ENCODE measurements around the gene PHACTR4.
"Not testable (repeated sequence)": the region's sequence is repeated elsewhere in the genome, so short reads cannot be mapped to it uniquely, and the experiment has no call there.

Gene PHACTR4

GRCh38 chr1:28530456-28530855, 160.9 kb downstream of the PHACTR4 start:
- no peak for DNase-seq

DNA sequence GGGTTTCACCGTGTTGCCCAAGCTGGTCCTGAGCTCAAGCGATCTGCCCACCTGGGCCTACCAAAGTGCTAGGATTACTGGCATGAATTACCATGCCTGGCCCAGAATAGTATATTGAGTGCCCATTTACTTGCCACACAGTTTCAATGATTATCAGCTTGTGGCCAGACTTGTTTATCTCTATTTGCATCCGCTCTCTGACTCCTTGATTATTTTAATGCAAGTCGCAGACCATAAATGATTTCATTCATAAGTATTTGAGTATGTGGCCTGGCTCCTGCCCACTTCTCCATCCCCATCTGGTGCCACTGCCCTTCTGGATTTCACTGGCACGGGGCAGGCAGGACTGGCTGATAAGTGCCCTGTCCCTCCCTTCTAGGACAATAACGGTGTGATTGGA, 165.1 kb downstream of the PHACTR4 start:
- DNase-seq: no peak

DNA sequence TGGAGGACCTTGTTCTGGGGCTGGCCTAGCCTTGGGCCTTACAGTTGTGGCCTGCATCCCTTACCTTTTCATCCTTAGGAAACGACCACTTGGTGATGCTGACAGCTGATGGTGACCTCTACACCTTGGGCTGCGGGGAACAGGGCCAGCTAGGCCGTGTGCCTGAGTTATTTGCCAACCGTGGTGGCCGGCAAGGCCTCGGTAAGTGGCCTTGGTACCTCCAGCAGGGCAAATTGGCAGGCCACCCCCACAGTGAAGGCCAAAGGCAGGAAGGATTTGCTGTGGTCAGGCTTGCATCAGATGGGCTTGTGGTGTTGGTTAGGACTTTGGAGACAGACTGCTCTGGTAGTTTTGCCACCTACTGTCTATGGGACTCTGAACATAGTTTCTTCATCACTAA, 165.6 kb downstream of the PHACTR4 start:
- no peak for DNase-seq

DNA sequence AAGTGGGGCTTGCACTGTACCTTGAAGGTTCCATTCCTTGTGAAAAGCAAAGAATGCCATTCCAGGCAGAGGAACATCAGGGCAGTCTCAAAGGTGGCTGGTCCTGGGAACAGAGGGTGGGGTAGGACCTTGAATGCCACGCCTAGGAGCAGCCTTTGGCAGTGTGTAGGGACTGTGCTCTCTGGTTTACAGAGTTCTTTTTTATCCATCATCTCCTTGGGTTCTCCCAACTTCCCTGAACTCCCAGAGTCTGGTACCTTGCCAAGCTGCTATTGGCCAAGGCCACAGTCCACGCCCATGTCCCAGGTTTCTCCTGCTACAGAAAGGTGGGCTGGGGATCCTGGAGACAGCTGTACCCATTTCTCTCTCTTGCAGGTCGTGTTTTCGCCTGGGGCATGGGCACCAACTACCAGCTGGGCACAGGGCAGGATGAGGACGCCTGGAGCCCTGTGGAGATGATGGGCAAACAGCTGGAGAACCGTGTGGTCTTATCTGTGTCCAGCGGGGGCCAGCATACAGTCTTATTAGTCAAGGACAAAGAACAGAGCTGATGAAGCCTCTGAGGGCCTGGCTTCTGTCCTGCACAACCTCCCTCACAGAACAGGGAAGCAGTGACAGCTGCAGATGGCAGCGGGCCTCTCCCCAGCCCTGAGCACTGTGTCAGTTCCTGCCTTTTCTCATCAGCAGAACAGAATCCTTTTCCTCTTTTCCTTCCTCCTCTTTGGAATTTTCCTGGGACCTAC, 168.1 kb downstream of the PHACTR4 start:
- no peak for DNase-seq

GRCh38 chr1:28538286-28538685, 168.7 kb downstream of the PHACTR4 start:
- no peak for DNase-seq

GRCh38 chr1:28540651-28541050, 171.1 kb downstream of the PHACTR4 start:
- DNase-seq: no peak

- DNase-seq: not testable (repeated sequence)
Measured at GRCh38 chr1:28541414-28542015, 172.0 kb downstream of the PHACTR4 start.

DNA sequence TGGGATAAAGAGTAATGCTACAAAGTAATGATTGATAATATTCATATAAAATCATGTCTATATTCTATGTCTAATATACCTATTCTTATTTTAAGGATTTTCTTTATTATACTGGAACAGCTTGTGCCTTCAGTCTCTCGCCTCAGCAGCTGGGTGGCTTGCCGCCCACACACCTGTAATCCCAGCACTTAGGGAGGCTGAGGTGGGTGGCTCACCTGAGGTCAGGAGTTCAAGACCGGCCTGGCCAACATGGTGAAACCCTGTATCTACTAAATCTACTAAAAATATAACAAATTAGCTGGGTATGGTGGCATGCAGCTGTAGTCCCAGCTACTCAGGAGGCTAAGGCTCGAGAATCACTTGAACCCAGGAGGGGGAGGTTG, 175.7 kb downstream of the PHACTR4 start:
- DNase-seq: no peak

GRCh38 chr1:28548318-28548717, 178.8 kb downstream of the PHACTR4 start:
- no peak for DNase-seq

Measured in NCI-H1092 (cell line).